Right renal pelvis (tissue), 4 donors: ENCODE measurements around the gene MTTP. TPM values are rescaled to one million over a fixed set of nuclear protein-coding genes. Genes with fewer than 3 reads are reported as not detected.

ENCODE experiments used
- DNase-seq, 4 donors: peaks; one replicate each; pipeline ENCODE4 v3.0.0-alpha.2; 2013; ENCODE audit warnings: low read depth in 4 of 4, low spot score in 3 of 4, missing footprints in 1 of 4
- polyA plus RNA-seq, 4 donors: library from polyadenylated mRNA; unstranded; fragments of 120-200 nt; gene quantifications; one replicate each; pipeline ENCODE4 v1.2.1, GENCODE V29; 2013; ENCODE audit not compliant: insufficient read length in 4 of 4

The MTTP gene
- polyA plus RNA-seq, 4 donors = 8.6 to 17.4 (median 10.1) TPM

- no peak for DNase-seq
Measured at GRCh38 chr4:99591757-99592156, 17.1 kb downstream of the MTTP start.

GRCh38 chr4:99593781-99594641, 19.4 kb downstream of the MTTP start:
- no peak for DNase-seq

GRCh38 chr4:99594818-99595217, 20.2 kb downstream of the MTTP start:
- no peak for DNase-seq

GRCh38 chr4:99606716-99607115, 32.1 kb downstream of the MTTP start:
- DNase-seq = no peak

GRCh38 chr4:99608417-99608816, 33.8 kb downstream of the MTTP start:
- DNase-seq = no peak

GRCh38 chr4:99610605-99611175, 36.1 kb downstream of the MTTP start:
- DNase-seq = no peak

GRCh38 chr4:99612281-99612680, 37.7 kb downstream of the MTTP start:
- DNase-seq = no peak

GRCh38 chr4:99612704-99613103, 38.1 kb downstream of the MTTP start:
- no peak for DNase-seq

GRCh38 chr4:99614491-99614890, 39.9 kb downstream of the MTTP start:
- no peak for DNase-seq

GRCh38 chr4:99615170-99615820, 40.7 kb downstream of the MTTP start:
- DNase-seq = no peak

- DNase-seq = no peak
Measured at GRCh38 chr4:99617374-99617773, 42.8 kb downstream of the MTTP start.

- no peak for DNase-seq
Measured at GRCh38 chr4:99622341-99622740, 47.7 kb downstream of the MTTP start.

- no peak for DNase-seq
Measured at GRCh38 chr4:99624141-99624719, 49.6 kb downstream of the MTTP start.

GRCh38 chr4:99625369-99625768, 50.7 kb downstream of the MTTP start:
- no peak for DNase-seq

GRCh38 chr4:99628040-99628439, 53.4 kb downstream of the MTTP start:
- DNase-seq = no peak

GRCh38 chr4:99629962-99630554, 55.4 kb downstream of the MTTP start:
- DNase-seq = no peak

GRCh38 chr4:99630857-99631360, 56.3 kb downstream of the MTTP start:
- no peak for DNase-seq

- DNase-seq = no peak
Measured at GRCh38 chr4:99633772-99634171, 59.1 kb downstream of the MTTP start.

GRCh38 chr4:99634742-99635360, 60.2 kb downstream of the MTTP start:
- no peak for DNase-seq

- DNase-seq = no peak
Measured at GRCh38 chr4:99635601-99636000, 61.0 kb downstream of the MTTP start.
